Right lobe of liver (tissue), 4 donors: ENCODE data around the gene ZC2HC1C.

Experiments used
- POLR2A ChIP-seq: fragments of 450-650 bp; IDR thresholded peaks from one replicate; pipeline ENCODE4 v1.6.1; 2017; ENCODE audit warnings: antibody characterized with exemption, mild to moderate bottlenecking
- TF ChIP-seq, protein P1 (sequence below), 4 donors: fragments of 200-600 bp in 3 of 4; fragments of 450-650 bp in 1 of 4; IDR thresholded peaks; one replicate each; pipeline versions ENCODE4 v1.5.1 to v1.8.0; 2016 to 2022; ENCODE audit warnings: antibody characterized with exemption in 4 of 4, mild to moderate bottlenecking in 2 of 4
- donor health status: DM: no; HTN: no; CAD: no.
- donor health status: DM: no; HTN: no; CAD: no.
- donor health status: DM: no; HTN: yes; CAD: no.

DNA sequence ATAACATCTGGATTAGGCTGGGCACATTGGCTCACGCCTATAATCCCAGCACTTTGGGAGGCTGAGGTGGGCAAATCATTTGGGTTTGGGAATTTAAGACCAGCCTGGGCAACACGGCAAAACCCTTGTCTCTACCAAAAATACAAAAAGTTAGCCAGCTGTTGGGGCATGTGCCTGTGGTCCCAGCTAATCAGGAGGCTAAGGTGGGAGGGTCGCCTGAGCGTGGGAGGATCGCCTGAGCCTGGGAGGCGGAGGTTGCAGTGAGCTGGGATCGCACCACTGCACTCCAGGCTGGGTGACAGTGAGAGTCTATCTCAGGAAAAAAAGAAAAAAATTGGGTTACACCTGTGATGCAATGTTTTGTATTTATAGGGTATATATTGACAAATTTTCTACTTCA, 52.1 kb downstream of the ZC2HC1C start:
- TF ChIP-seq, protein P1, sequence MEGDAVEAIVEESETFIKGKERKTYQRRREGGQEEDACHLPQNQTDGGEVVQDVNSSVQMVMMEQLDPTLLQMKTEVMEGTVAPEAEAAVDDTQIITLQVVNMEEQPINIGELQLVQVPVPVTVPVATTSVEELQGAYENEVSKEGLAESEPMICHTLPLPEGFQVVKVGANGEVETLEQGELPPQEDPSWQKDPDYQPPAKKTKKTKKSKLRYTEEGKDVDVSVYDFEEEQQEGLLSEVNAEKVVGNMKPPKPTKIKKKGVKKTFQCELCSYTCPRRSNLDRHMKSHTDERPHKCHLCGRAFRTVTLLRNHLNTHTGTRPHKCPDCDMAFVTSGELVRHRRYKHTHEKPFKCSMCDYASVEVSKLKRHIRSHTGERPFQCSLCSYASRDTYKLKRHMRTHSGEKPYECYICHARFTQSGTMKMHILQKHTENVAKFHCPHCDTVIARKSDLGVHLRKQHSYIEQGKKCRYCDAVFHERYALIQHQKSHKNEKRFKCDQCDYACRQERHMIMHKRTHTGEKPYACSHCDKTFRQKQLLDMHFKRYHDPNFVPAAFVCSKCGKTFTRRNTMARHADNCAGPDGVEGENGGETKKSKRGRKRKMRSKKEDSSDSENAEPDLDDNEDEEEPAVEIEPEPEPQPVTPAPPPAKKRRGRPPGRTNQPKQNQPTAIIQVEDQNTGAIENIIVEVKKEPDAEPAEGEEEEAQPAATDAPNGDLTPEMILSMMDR (IDR thresholded peaks at IDR 0.05): no peak
- TF ChIP-seq POLR2A: no peak
